ENCODE results near the gene ACAP3. TPM values are rescaled to one million over a fixed set of nuclear protein-coding genes. Genes with fewer than 3 reads are reported as not detected.

ACAP3 gene
- total and polyA plus RNA-seq, 2 of the 4 experiments (the other 2 are of a cell fraction), result 13.3 to 58.2 TPM

DNA sequence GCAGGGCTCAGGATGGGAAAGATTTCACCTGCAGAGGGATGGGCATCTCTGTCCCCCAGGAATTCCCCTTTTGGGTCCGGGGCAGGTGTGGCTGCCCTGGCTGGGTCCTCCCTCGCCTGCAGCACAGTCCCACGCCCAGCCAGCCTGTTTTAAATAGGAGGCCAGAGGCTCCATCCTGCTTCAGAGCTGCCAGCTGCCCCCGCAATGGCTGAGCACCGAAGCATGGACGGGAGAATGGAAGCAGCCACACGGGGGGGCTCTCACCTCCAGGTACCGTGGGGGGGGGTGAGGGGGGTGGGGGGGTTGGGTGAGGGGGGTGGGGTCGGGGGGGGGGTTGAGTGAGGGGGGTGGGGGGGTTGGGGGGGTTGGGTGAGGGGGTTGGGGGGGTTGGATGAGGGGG lies 23.9 kb downstream of the ACAP3 start:
- BruUV-seq (replicated peaks), result no TSS peak
- no peak overlapping the region for H2BK15ac ChIP-seq (ENCODE audit: low read depth, low read length)
- H2AK5ac ChIP-seq (ENCODE audit: low read depth, low read length), result no peak overlapping the region
- H3K27me3 ChIP-seq (ENCODE audit: control insufficient read depth, insufficient read depth, low read length), result no peaks in the 10 kb centered on the region
- POLR2A ChIA-PET (ENCODE audit: unreplicated experiment), result no interaction called here
- no peak overlapping the region for H4K5ac ChIP-seq (ENCODE audit: low read depth, low read length)
- no peak overlapping the region for H3K18ac ChIP-seq (ENCODE audit: low read depth, low read length)
- H4K91ac ChIP-seq (ENCODE audit: insufficient read depth, low read depth, low read length), result no peak overlapping the region
- H4K20me1 ChIP-seq (ENCODE audit: insufficient read depth, low read length), result no peaks in the 10 kb centered on the region; the same call in 1 of the 2 replicates
- dilution Hi-C loops (cut with HindIII; ENCODE audit: low sequenced_read_pairs, unreplicated experiment), result no loop called here
- no peaks in the 10 kb centered on the region for H3K79me1 ChIP-seq (ENCODE audit: low read depth in 1 of 2, low read length in 2 of 2)
- H3K14ac ChIP-seq (replicated peaks; ENCODE audit: low read depth, low read length), result no peak overlapping the region
- H3K9me1 ChIP-seq (ENCODE audit: insufficient read depth, low read length), result peaks cover 4% of the 10 kb centered on the region; the same call in 1 of the 2 replicates
- H2BK5ac ChIP-seq (ENCODE audit: low read depth, low read length, poor library complexity, severe bottlenecking), result no peak overlapping the region
- no peak overlapping the region for H3K27ac ChIP-seq (ENCODE audit: insufficient read depth, low read length)
- peak overlapping the region; percentile 61 for H2AK9ac ChIP-seq (replicated peaks; ENCODE audit: low read depth, low read length, poor library complexity)
- WGBS, 2 experiments (ENCODE audit: extremely low coverage in 2 of 2, insufficient read length in 1 of 2), result 14% methylated on average over 1 of the region's 9 CpGs; no CpG with 5 or more reads in 1 of the 2 experiments
- no peaks in the 10 kb centered on the region for H3K36me3 ChIP-seq (ENCODE audit: control insufficient read depth, insufficient read depth, low read length)
- no peaks in the 10 kb centered on the region for H3K9me3 ChIP-seq (ENCODE audit: control insufficient read depth, insufficient read depth, low read length)
- intact Hi-C loops (cut with micrococcal nuclease), result no loop called here
- no peak overlapping the region for H4K8ac ChIP-seq (ENCODE audit: low read depth in 2 of 2, low read length in 2 of 2)
- H2BK120ac ChIP-seq (ENCODE audit: low read depth, low read length), result no peak overlapping the region
- no peak overlapping the region for H3K4me3 ChIP-seq (ENCODE audit: insufficient read depth, low read depth, low read length)
- DNase-seq, result no peak
- no peak overlapping the region for H3K4ac ChIP-seq (ENCODE audit: low read depth, low read length)
- ATAC-seq (ENCODE audit: low read depth), result no peak
- peaks cover 6% of the 10 kb centered on the region; the same call in 1 of the 2 replicates for H3K4me1 ChIP-seq (ENCODE audit: control insufficient read depth, insufficient read depth, low read length)
- H2AFZ ChIP-seq (replicated peaks; ENCODE audit: low read length, poor library complexity), result no peak overlapping the region
- H3K4me2 ChIP-seq (ENCODE audit: low read depth, low read length), result no peak overlapping the region
- H3K23ac ChIP-seq (ENCODE audit: low read depth, low read length), result no peak overlapping the region
- TF ChIP-seq, protein P1, sequence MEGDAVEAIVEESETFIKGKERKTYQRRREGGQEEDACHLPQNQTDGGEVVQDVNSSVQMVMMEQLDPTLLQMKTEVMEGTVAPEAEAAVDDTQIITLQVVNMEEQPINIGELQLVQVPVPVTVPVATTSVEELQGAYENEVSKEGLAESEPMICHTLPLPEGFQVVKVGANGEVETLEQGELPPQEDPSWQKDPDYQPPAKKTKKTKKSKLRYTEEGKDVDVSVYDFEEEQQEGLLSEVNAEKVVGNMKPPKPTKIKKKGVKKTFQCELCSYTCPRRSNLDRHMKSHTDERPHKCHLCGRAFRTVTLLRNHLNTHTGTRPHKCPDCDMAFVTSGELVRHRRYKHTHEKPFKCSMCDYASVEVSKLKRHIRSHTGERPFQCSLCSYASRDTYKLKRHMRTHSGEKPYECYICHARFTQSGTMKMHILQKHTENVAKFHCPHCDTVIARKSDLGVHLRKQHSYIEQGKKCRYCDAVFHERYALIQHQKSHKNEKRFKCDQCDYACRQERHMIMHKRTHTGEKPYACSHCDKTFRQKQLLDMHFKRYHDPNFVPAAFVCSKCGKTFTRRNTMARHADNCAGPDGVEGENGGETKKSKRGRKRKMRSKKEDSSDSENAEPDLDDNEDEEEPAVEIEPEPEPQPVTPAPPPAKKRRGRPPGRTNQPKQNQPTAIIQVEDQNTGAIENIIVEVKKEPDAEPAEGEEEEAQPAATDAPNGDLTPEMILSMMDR (conservative IDR thresholded peaks at IDR 0.05; ENCODE audit: low read depth, low read length), result peak; percentile 11; the same call in 1 of the 2 replicates
- TF ChIP-seq MXI1 (IDR thresholded peaks at IDR 0.05; ENCODE audit: borderline replicate concordance, low read depth, low read length), result no peak
- TF ChIP-seq SMC3 (IDR thresholded peaks at IDR 0.05; ENCODE audit: low read depth, low read length), result no peak
- CTCF ChIA-PET, result no interaction called here
- H3K56ac ChIP-seq (ENCODE audit: extremely low read depth, insufficient read depth, low read length), result no peak overlapping the region
- in situ Hi-C loops (cut with MboI; ENCODE audit: low sequenced_read_pairs), result no loop called here
- H2BK20ac ChIP-seq (ENCODE audit: low read depth, low read length), result no peak overlapping the region
- no peak overlapping the region for H3K9ac ChIP-seq (ENCODE audit: low read depth, low read length)
